PFSK-1 (cell line): Measurements from ENCODE around the gene MRPL28.

Source experiments
- SIN3A ChIP-seq: IDR thresholded peaks from 2 replicates; pipeline ENCODE4 v1.6.1; 2012; ENCODE audit warnings: mild to moderate bottlenecking, low read length, moderate library complexity, borderline replicate concordance; ENCODE audit not compliant: insufficient read depth
- TAF1 ChIP-seq: IDR thresholded peaks from 2 replicates; pipeline ENCODE4 v1.6.1; 2012; ENCODE audit warnings: low read length, control low read depth, borderline replicate concordance; ENCODE audit not compliant: insufficient read depth

GRCh38 chr16:354291-354881 is 16.0 kb downstream of the MRPL28 start:
- TF ChIP-seq TAF1 (no peak), SIN3A (no peak)
